Smooth muscle cell (in vitro differentiated cells): ENCODE data around the gene AGAP1. TPM values are rescaled to one million over a fixed set of nuclear protein-coding genes. Genes with fewer than 3 reads are reported as not detected.

Experiments used
- DNase-seq: peaks from one replicate; lab custom pipeline; 2025; ENCODE audit not compliant: unreplicated experiment; lab: John Stamatoyannopoulos, UW
- H2AFZ ChIP-seq: fragments of 200-600 bp; sonication (generic); 2 replicates; pipeline ENCODE4 v1.6.0; 2016; ENCODE audit warnings: antibody characterized with exemption, low read depth, mild to moderate bottlenecking
- H3F3A ChIP-seq: fragments of 200-600 bp; sonication (generic); 2 replicates; pipeline ENCODE4 v1.6.0; 2017; ENCODE audit warnings: antibody characterized with exemption, low read depth
- H3K27ac ChIP-seq: fragments of 200-600 bp; sonication (generic); 2 replicates; pipeline ENCODE4 v1.5.1; 2016; ENCODE audit warnings: low read depth, mild to moderate bottlenecking
- H3K27me3 ChIP-seq: fragments of 200-600 bp; sonication (generic); 2 replicates; pipeline ENCODE4 v1.6.1; 2016; ENCODE audit warnings: low read depth, mild to moderate bottlenecking
- H3K36me3 ChIP-seq: fragments of 200-600 bp; sonication (generic); 2 replicates; pipeline ENCODE4 v1.5.1; 2016; ENCODE audit warnings: low read depth
- H3K4me1 ChIP-seq: fragments of 200-600 bp; sonication (generic); 2 replicates; pipeline ENCODE4 v1.5.1; 2016; ENCODE audit warnings: low read depth
- H3K4me2 ChIP-seq: fragments of 200-600 bp; sonication (generic); 2 replicates; pipeline ENCODE4 v1.6.0; 2016; ENCODE audit warnings: mild to moderate bottlenecking
- H3K4me3 ChIP-seq: fragments of 200-600 bp; sonication (generic); 2 replicates; pipeline ENCODE4 v1.5.1; 2016; ENCODE audit warnings: mild to moderate bottlenecking
- H3K79me2 ChIP-seq: fragments of 200-600 bp; sonication (generic); 2 replicates; pipeline ENCODE4 v1.6.0; 2016; ENCODE audit warnings: low read depth, mild to moderate bottlenecking
- H3K9ac ChIP-seq: fragments of 200-600 bp; sonication (generic); 2 replicates; pipeline ENCODE4 v1.6.0; 2016; ENCODE audit warnings: low read depth
- H3K9me3 ChIP-seq: fragments of 200-600 bp; sonication (generic); replicated peaks from 2 replicates; pipeline ENCODE4 v1.5.1; 2016; ENCODE audit warnings: low read depth
- H4K20me1 ChIP-seq: fragments of 200-600 bp; sonication (generic); 2 replicates; pipeline ENCODE4 v1.6.0; 2016; ENCODE audit warnings: low read depth
- WGBS: methylation state at CpG from one replicate; pipeline ENCODE4 v1.1.7; 2016; ENCODE audit warnings: low lambda C conversion rate; 5-methylcytosine and 5-hydroxymethylcytosine counted together
- polyA plus RNA-seq: library from polyadenylated mRNA; unstranded; fragments of >200 nt; fragmentation: Nextera tagmentation; extraction: Ambion mirVana; gene quantifications from 2 replicates; pipeline ENCODE4 v1.2.1, GENCODE V29; 2016
- total RNA-seq: library from RNA; depleted of rRNA; stranded (reverse); fragments of >200 nt; gene quantifications from 2 replicates; pipeline ENCODE4 v1.2.3, GENCODE V29; 2014
- TF ChIP-seq, protein P1 (sequence below): fragments of 200-600 bp; sonication (generic); IDR thresholded peaks from 2 replicates; pipeline ENCODE4 v1.5.1; 2017; ENCODE audit warnings: borderline replicate concordance, mild to moderate bottlenecking, antibody characterized with exemption; ENCODE audit not compliant: insufficient read depth, poor library complexity, severe bottlenecking

Gene AGAP1
- total and polyA plus RNA-seq, 2 experiments from 2014 or later = 3.9 to 9.8 TPM

DNA sequence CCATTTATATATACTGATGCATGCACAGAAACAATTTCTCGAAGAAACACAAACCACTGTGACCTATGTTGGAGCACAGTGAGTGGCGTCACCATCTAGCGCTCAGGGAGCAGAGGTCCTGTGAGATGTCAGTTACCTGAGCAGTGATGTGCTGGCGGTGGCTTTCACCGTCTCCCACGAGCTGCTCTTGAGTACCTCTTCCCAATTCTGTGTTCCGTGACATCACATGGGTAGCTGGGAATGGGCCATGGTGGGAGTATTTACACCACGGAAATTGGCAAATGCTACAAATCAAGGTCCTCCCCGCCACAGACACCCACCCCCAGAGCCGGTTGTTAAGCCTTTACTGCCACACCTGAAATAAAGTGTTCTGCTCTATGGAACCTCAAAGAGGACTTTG lies 650.0 kb downstream of the AGAP1 start:
- H3K9me3 ChIP-seq = no peaks in the 10 kb centered on the region
- 94% methylated on average over 10 of the region's 10 CpGs for WGBS
- peaks cover 15% of the 10 kb centered on the region for H3K27me3 ChIP-seq
- no peak overlapping the region for H2AFZ ChIP-seq
- H3K9ac ChIP-seq = no peak overlapping the region
- H3K4me2 ChIP-seq = no peak overlapping the region
- no peaks in the 10 kb centered on the region for H3K79me2 ChIP-seq
- no peaks in the 10 kb centered on the region for H4K20me1 ChIP-seq
- no peak overlapping the region for H3K27ac ChIP-seq
- no peak for DNase-seq
- no peaks in the 10 kb centered on the region for H3K36me3 ChIP-seq
- no peaks in the 10 kb centered on the region for H3F3A ChIP-seq
- TF ChIP-seq, protein P1, sequence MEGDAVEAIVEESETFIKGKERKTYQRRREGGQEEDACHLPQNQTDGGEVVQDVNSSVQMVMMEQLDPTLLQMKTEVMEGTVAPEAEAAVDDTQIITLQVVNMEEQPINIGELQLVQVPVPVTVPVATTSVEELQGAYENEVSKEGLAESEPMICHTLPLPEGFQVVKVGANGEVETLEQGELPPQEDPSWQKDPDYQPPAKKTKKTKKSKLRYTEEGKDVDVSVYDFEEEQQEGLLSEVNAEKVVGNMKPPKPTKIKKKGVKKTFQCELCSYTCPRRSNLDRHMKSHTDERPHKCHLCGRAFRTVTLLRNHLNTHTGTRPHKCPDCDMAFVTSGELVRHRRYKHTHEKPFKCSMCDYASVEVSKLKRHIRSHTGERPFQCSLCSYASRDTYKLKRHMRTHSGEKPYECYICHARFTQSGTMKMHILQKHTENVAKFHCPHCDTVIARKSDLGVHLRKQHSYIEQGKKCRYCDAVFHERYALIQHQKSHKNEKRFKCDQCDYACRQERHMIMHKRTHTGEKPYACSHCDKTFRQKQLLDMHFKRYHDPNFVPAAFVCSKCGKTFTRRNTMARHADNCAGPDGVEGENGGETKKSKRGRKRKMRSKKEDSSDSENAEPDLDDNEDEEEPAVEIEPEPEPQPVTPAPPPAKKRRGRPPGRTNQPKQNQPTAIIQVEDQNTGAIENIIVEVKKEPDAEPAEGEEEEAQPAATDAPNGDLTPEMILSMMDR = no peak
- no peaks in the 10 kb centered on the region for H3K4me1 ChIP-seq
- H3K4me3 ChIP-seq = no peak overlapping the region

DNA sequence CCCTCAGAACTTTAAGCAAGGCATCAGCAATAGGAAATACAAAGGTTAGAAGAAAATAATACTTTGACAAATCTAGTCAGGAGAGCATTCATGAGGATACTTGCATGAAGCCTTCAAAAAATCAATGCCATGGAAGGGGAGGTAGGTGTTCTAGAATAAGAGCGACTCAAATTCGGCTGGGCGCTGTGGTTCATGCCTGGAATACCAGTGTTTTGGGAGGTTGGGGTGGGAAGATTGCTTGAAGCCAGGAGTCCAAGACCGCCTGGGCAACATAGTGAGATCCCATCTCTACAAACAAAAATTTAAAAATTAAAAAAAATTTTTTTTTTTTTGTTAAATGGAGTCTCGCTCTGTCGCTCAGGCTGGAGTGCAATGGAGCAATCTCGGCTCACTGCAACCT lies 652.6 kb downstream of the AGAP1 start:
- H3K79me2 ChIP-seq = no peaks in the 10 kb centered on the region
- no peak overlapping the region for H3K4me3 ChIP-seq
- H2AFZ ChIP-seq = no peak overlapping the region
- no peaks in the 10 kb centered on the region for H3F3A ChIP-seq
- no peak for DNase-seq
- H3K9ac ChIP-seq = no peak overlapping the region
- no peaks in the 10 kb centered on the region for H3K36me3 ChIP-seq
- H4K20me1 ChIP-seq = no peaks in the 10 kb centered on the region
- WGBS = 91% methylated on average over 7 of the region's 7 CpGs
- no peaks in the 10 kb centered on the region for H3K9me3 ChIP-seq
- H3K4me2 ChIP-seq = no peak overlapping the region
- no peaks in the 10 kb centered on the region for H3K4me1 ChIP-seq
- TF ChIP-seq, protein P1 = no peak
- peaks cover 15% of the 10 kb centered on the region for H3K27me3 ChIP-seq
- no peak overlapping the region for H3K27ac ChIP-seq

DNA sequence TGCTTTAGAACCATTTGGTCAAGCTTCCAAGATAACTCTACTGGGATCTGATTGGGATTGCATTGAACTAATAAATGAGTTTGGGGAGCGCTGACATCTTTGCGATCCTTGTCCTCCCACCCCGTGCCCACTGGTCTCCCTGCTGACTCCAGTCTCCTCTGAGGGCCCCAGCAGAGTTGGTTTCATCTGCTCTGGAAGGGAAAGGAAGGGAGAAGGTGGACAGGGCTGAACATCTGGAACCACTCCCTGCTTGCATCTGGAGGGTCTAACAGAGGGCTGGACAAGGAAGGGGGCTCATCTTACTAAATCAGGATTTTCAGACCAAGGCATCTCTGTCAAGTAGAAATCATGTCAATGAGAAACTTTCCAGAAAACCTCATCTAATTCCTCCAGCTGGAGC lies 661.6 kb downstream of the AGAP1 start:
- Histone ChIP-seq H4K20me1 (no peaks in the 10 kb centered on the region), H3K9me3 (no peaks in the 10 kb centered on the region), H3K4me3 (no peak overlapping the region), H3K36me3 (no peaks in the 10 kb centered on the region), H3K27ac (no peak overlapping the region), H2AFZ (no peak overlapping the region), H3K27me3 (peaks cover 56% of the 10 kb centered on the region), H3K9ac (no peak overlapping the region), H3F3A (no peaks in the 10 kb centered on the region), H3K4me2 (no peak overlapping the region), H3K4me1 (peaks cover 6% of the 10 kb centered on the region), H3K79me2 (no peaks in the 10 kb centered on the region)
- TF ChIP-seq, protein P1 = no peak
- WGBS = 86% methylated on average over 3 of the region's 3 CpGs
- no peak for DNase-seq

GRCh38 chr2:236156095-236156859 lies 662.4 kb downstream of the AGAP1 start:
- DNase-seq = no peak
- H3K4me2 ChIP-seq = no peak overlapping the region
- peaks cover 65% of the 10 kb centered on the region for H3K27me3 ChIP-seq
- H3K9me3 ChIP-seq = no peaks in the 10 kb centered on the region
- H4K20me1 ChIP-seq = no peaks in the 10 kb centered on the region
- no peaks in the 10 kb centered on the region for H3K79me2 ChIP-seq
- no peak overlapping the region for H3K9ac ChIP-seq
- no peak overlapping the region for H3K4me3 ChIP-seq
- H3K4me1 ChIP-seq = peaks cover 6% of the 10 kb centered on the region
- 91% methylated on average over 16 of the region's 16 CpGs for WGBS
- no peak overlapping the region for H3K27ac ChIP-seq
- no peaks in the 10 kb centered on the region for H3K36me3 ChIP-seq
- TF ChIP-seq, protein P1 = no peak
- no peak overlapping the region for H2AFZ ChIP-seq
- H3F3A ChIP-seq = no peaks in the 10 kb centered on the region
